Measurements from ENCODE around the gene HOXB3.

DNA sequence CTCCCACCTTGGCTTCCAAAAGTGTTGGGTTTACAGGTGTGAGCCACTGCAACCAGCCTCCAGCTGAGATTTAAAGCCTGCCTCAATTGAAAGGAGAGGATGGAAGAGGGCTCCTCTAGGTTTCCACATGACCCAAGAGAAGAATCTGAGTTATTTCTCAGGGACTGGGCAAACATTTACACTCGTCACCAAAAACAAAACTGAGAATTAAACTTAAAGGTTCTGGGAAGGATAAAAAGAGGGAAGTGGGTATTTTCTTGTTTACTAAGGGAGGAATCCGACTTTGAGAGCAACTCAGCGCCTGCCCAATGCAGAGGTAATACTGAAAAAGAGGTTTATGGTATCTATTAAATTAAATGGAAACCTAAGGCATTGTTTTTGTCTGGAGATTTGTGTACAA, 72.6 kb downstream of the HOXB3 start:
- TF ChIP-seq TOX (CRISPR knock-in tag; IDR thresholded peaks at IDR 0.05; ENCODE audit: borderline replicate concordance) = no peak
- TF ChIP-seq ISL1 (CRISPR knock-in tag; IDR thresholded peaks at IDR 0.05) = no peak
- TF ChIP-seq ARNTL (CRISPR knock-in tag; IDR thresholded peaks at IDR 0.05; ENCODE audit: borderline replicate concordance, low read depth) = no peak
- no peak for TF ChIP-seq ZFP30 (CRISPR knock-in tag; IDR thresholded peaks at IDR 0.05)
- TF ChIP-seq, protein P1, sequence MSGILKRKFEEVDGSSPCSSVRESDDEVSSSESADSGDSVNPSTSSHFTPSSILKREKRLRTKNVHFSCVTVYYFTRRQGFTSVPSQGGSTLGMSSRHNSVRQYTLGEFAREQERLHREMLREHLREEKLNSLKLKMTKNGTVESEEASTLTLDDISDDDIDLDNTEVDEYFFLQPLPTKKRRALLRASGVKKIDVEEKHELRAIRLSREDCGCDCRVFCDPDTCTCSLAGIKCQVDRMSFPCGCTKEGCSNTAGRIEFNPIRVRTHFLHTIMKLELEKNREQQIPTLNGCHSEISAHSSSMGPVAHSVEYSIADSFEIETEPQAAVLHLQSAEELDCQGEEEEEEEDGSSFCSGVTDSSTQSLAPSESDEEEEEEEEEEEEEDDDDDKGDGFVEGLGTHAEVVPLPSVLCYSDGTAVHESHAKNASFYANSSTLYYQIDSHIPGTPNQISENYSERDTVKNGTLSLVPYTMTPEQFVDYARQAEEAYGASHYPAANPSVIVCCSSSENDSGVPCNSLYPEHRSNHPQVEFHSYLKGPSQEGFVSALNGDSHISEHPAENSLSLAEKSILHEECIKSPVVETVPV (CRISPR knock-in tag; IDR thresholded peaks at IDR 0.05) = no peak
- TF ChIP-seq, protein P2, sequence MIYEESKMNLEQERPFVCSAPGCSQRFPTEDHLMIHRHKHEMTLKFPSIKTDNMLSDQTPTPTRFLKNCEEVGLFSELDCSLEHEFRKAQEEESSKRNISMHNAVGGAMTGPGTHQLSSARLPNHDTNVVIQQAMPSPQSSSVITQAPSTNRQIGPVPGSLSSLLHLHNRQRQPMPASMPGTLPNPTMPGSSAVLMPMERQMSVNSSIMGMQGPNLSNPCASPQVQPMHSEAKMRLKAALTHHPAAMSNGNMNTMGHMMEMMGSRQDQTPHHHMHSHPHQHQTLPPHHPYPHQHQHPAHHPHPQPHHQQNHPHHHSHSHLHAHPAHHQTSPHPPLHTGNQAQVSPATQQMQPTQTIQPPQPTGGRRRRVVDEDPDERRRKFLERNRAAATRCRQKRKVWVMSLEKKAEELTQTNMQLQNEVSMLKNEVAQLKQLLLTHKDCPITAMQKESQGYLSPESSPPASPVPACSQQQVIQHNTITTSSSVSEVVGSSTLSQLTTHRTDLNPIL (CRISPR knock-in tag; IDR thresholded peaks at IDR 0.05; ENCODE audit: low read depth) = no peak
- TF ChIP-seq, protein P3, sequence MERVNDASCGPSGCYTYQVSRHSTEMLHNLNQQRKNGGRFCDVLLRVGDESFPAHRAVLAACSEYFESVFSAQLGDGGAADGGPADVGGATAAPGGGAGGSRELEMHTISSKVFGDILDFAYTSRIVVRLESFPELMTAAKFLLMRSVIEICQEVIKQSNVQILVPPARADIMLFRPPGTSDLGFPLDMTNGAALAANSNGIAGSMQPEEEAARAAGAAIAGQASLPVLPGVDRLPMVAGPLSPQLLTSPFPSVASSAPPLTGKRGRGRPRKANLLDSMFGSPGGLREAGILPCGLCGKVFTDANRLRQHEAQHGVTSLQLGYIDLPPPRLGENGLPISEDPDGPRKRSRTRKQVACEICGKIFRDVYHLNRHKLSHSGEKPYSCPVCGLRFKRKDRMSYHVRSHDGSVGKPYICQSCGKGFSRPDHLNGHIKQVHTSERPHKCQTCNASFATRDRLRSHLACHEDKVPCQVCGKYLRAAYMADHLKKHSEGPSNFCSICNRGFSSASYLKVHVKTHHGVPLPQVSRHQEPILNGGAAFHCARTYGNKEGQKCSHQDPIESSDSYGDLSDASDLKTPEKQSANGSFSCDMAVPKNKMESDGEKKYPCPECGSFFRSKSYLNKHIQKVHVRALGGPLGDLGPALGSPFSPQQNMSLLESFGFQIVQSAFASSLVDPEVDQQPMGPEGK (CRISPR knock-in tag; IDR thresholded peaks at IDR 0.05; ENCODE audit: borderline replicate concordance) = no peak
- TF ChIP-seq ZC3H10 (CRISPR knock-in tag; IDR thresholded peaks at IDR 0.05) = no peak
- no peak for TF ChIP-seq BACH2 (CRISPR knock-in tag; IDR thresholded peaks at IDR 0.05; ENCODE audit: borderline replicate concordance)
- no peak for TF ChIP-seq CSDC2 (CRISPR knock-in tag; IDR thresholded peaks at IDR 0.05)
- no peak for TF ChIP-seq TCF4 (CRISPR knock-in tag; IDR thresholded peaks at IDR 0.05; ENCODE audit: borderline replicate concordance)

Data from SK-N-SH treated with all-trans-retinoic acid at 6 μM for 48 hours (cell line).